MG63 (cell line): ENCODE measurements around the gene TPTE2. TPM values are rescaled to one million over a fixed set of nuclear protein-coding genes. Genes with fewer than 3 reads are reported as not detected.
"Not testable (repeated sequence)": the region's sequence is repeated elsewhere in the genome, so short reads cannot be mapped to it uniquely, and the experiment has no call there.

ENCODE experiments used
- DNase-seq: peaks from one replicate; pipeline ENCODE4 v3.0.0-alpha.2; 2020
- H3K27me3 ChIP-seq: fragments of 250-450 bp; sonication (Bioruptor Pico); 2 replicates; pipeline ENCODE4 v1.5.1; 2020; ENCODE audit warnings: mild to moderate bottlenecking, moderate library complexity
- H3K36me3 ChIP-seq: fragments of 250-450 bp; sonication (Bioruptor Pico); 2 replicates; pipeline ENCODE4 v1.5.1; 2020; ENCODE audit warnings: mild to moderate bottlenecking, moderate library complexity
- H3K4me3 ChIP-seq: fragments of 250-450 bp; sonication (Bioruptor Pico); 2 replicates; pipeline ENCODE4 v1.5.1; 2020; ENCODE audit warnings: mild to moderate bottlenecking, moderate library complexity
- H3K9me3 ChIP-seq: fragments of 250-450 bp; sonication (Bioruptor Pico); 2 replicates; pipeline ENCODE4 v1.5.1; 2020; ENCODE audit warnings: mild to moderate bottlenecking, moderate library complexity
- total RNA-seq: library from RNA; depleted of rRNA; stranded (reverse); fragments of >200 nt; shearing (Covaris generic); gene quantifications from 2 replicates; pipeline ENCODE4 v1.2.3, GENCODE V29; 2014; ENCODE audit warnings: low replicate concordance

Gene TPTE2
- total RNA-seq, 1 experiment from 2014 or later: not detected

GRCh38 chr13:19586904-19587634 lies 25.7 kb upstream of the TPTE2 start:
- Histone ChIP-seq H3K36me3 (no peaks in the 10 kb centered on the region), H3K9me3 (no peaks in the 10 kb centered on the region), H3K4me3 (no peak overlapping the region), H3K27me3 (peaks cover 2% of the 10 kb centered on the region; the same call in 1 of the 2 replicates)
- no peak for DNase-seq

GRCh38 chr13:19581675-19582074 lies 20.3 kb upstream of the TPTE2 start:
- no peaks in the 10 kb centered on the region for H3K36me3 ChIP-seq
- DNase-seq: no peak

GRCh38 chr13:19575230-19575629 lies 13.9 kb upstream of the TPTE2 start:
- H3K27me3 ChIP-seq: peaks cover 2% of the 10 kb centered on the region; the same call in 1 of the 2 replicates
- no peak for DNase-seq
- H3K36me3 ChIP-seq: no peaks in the 10 kb centered on the region
- H3K9me3 ChIP-seq: no peaks in the 10 kb centered on the region
- H3K4me3 ChIP-seq: no peak overlapping the region

More at GRCh38 chr13:19581675-19582074, 20.3 kb upstream of the TPTE2 start:
- Histone ChIP-seq H3K4me3 (no peak overlapping the region), H3K9me3 (no peaks in the 10 kb centered on the region), H3K27me3 (peaks cover 5% of the 10 kb centered on the region; the same call in 1 of the 2 replicates)

- no peak overlapping the region for H3K4me3 ChIP-seq
- no peaks in the 10 kb centered on the region for H3K9me3 ChIP-seq
- no peaks in the 10 kb centered on the region for H3K27me3 ChIP-seq
- H3K36me3 ChIP-seq: no peaks in the 10 kb centered on the region
- DNase-seq: no peak
These were observed 11.9 kb upstream of the TPTE2 start for GRCh38 chr13:19573120-19573716.

DNA sequence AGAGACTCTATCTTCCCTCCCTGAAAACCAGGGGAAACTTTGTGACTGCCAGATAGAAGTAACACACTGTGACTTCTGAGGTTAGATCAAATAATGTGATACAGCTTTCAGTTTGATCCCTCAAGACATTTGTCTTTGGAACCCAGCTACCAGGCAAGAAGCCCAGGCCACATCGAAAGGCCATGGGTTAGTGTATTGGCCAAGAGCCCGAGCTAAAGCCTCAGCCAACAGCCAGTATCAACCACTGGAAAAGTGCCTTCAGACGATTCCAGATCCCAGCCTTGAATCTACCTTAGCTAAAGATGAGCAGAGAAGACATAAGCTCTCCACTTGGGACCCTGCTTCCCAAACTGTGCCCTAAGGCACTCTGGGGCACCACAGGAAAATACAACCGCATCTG lies 10.9 kb upstream of the TPTE2 start:
- Histone ChIP-seq H3K27me3 (no peaks in the 10 kb centered on the region), H3K9me3 (no peaks in the 10 kb centered on the region), H3K4me3 (no peak overlapping the region), H3K36me3 (no peaks in the 10 kb centered on the region)
- no peak for DNase-seq

DNA sequence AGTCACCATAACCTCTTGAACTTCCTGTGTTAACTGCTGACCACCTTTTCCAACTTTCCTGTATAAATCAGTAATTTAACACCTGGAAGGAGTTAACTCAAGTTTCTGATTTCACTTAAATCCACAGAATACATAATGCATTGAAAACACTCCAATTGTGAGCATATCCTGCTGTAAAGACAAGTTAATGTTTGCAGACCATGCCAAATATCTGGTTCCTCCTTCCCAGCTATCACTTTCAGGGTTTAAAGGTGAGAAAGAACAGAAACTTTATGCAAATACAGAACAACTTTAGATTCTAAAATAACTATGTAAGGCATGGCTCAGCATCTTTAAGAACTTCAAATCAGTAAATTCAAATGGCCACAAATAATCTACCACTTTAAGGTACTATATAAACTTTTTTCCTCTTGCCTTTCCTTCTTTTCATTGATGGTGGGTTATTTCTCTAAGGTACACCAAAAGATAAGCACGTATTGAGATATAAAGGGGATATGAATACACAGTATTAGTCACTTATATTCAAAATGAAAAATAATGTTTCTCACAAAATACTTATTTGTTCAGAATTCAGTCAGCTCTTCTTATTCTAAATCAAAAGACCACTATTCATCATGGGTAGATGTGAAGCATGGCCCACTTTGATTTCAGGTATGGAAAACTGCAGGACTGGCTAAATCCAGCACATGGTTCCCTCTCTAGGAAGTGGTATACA lies 6.6 kb upstream of the TPTE2 start:
- no peaks in the 10 kb centered on the region for H3K9me3 ChIP-seq
- no peak overlapping the region for H3K4me3 ChIP-seq
- no peaks in the 10 kb centered on the region for H3K36me3 ChIP-seq
- no peaks in the 10 kb centered on the region for H3K27me3 ChIP-seq
- no peak for DNase-seq

DNA sequence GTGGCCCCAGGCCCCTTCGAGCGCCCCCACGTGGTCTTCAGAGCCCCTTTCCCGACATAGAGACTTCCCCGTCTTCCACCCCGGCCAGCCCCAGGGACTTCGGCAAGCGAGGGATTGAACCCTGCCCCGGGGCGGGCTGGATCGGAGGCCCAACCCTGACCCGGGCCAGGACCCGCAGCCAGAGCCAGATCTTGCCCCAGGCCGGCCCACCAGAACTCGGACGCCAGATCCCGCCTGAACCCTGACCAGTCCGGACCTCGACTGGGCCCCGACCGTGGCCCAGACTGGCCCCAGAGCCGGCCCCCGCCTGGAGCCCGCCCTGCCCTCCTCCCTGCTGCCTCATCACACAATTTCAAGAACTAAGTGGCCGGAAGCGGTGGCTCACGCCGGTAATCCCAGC lies 253 bp upstream of the TPTE2 start:
- no peak for DNase-seq
- H3K36me3 ChIP-seq: no peaks in the 10 kb centered on the region
- no peak overlapping the region for H3K4me3 ChIP-seq
- H3K9me3 ChIP-seq: no peaks in the 10 kb centered on the region
- no peaks in the 10 kb centered on the region for H3K27me3 ChIP-seq

DNA sequence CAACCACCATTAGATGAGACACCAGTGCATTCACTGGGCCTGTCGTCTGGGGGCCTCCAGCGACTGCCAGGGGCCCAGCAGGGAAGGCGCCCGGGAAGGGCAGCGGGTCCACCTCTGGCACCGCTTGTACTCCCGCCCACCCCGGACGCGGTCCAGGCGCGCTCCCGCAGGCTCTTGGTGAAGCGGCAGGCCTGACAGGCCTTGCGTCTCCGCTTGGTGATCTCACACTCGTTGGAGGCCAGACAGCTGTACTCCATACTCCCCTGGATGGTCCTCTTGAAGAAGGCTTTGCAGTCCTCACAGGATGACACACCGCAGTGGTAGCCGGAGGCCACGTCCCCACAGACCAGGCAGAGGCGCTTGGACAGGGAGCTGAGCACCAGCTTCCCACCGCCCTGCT lies 660 bp downstream of the TPTE2 start:
- not testable (repeated sequence) for H3K9me3 ChIP-seq, H3K4me3 ChIP-seq, H3K36me3 ChIP-seq, DNase-seq, H3K27me3 ChIP-seq

DNA sequence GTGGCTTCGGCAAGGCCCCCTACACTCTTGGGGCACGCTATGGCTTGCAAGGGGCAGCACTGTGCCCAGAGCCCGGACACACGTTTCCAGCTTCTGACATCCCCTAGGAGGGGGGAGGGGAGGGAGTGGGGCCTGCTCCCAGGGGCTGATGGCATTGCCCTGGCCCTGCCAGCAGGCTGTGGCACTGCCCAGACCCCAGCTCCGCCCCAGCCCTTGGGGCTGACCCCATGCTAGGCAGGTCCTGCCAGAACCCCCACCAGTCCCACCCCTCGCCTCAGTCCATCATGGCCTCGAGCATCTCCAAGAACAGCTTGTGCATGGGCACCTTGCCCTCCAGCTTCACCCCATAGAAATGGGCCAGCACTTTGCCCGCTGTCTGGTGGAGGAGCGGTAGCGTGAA lies 1.6 kb downstream of the TPTE2 start:
- H3K27me3 ChIP-seq, H3K36me3 ChIP-seq, DNase-seq, H3K4me3 ChIP-seq, H3K9me3 ChIP-seq: not testable (repeated sequence)

- not testable (repeated sequence) for H3K36me3 ChIP-seq, DNase-seq, H3K4me3 ChIP-seq, H3K9me3 ChIP-seq, H3K27me3 ChIP-seq
These were observed 4.0 kb downstream of the TPTE2 start for GRCh38 chr13:19557287-19557686.

DNA sequence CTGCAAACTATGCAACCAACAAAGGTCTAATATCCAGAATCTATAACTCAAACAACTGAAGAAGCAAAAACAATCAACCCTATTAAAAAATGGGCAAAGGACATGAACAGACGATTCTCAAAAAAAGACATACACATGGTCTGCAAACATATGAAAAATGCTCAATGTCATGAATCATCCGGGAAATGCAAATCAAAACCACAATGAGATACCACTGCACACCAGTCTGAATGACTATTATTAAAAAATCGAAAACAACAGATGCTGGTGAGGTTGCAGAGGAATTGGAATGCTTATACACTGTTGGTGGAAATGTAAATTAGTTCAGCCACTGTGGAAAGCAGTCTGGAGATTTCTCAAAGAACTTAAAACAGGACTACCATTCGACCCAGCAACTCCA lies 12.1 kb downstream of the TPTE2 start:
- not testable (repeated sequence) for H3K4me3 ChIP-seq, H3K36me3 ChIP-seq, DNase-seq, H3K27me3 ChIP-seq, H3K9me3 ChIP-seq

DNA sequence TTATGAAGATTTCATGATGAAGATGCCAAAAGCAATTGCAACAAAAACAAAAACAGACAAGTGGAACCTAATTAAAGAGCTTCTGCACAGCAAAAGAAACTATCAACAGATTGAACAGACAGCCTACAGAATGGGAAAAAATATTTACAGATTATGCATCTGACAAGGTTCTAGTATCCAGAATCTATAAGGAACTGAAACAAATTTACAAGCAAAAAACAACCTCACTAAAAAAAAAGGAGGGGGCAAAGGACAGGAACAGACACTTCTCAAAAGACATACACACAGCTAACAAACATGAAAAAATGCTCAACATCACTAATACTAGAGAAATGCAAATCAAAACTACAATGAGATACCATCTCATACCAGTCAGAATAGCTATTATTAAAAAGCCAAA lies 35.7 kb downstream of the TPTE2 start:
- not testable (repeated sequence) for H3K9me3 ChIP-seq, H3K27me3 ChIP-seq, H3K36me3 ChIP-seq, H3K4me3 ChIP-seq, DNase-seq

DNA sequence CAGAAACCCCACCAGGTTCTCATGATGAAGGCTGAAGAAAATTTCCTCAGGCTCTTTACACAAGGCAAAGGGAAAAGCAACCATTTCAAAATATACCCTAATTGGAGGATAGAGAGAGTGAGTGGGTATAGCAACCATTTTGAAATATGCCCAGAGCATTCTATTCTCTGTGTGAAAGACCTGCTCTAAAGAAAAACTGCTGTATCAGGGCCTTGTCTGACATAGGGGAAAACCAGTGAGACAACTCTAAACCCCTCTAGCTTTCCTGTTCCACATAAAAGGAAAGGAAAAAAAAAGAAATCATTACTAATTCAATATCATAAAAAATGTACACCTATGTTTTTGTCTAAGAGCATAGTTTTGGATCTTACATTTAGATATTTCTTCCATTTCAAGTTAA lies 42.3 kb downstream of the TPTE2 start:
- Histone ChIP-seq H3K27me3 (no peaks in the 10 kb centered on the region), H3K4me3 (no peak overlapping the region), H3K36me3 (no peaks in the 10 kb centered on the region), H3K9me3 (no peaks in the 10 kb centered on the region)
- DNase-seq: no peak

- not testable (repeated sequence) for H3K27me3 ChIP-seq, H3K9me3 ChIP-seq, DNase-seq, H3K4me3 ChIP-seq, H3K36me3 ChIP-seq
These were observed 53.7 kb downstream of the TPTE2 start for GRCh38 chr13:19507623-19508022.

DNA sequence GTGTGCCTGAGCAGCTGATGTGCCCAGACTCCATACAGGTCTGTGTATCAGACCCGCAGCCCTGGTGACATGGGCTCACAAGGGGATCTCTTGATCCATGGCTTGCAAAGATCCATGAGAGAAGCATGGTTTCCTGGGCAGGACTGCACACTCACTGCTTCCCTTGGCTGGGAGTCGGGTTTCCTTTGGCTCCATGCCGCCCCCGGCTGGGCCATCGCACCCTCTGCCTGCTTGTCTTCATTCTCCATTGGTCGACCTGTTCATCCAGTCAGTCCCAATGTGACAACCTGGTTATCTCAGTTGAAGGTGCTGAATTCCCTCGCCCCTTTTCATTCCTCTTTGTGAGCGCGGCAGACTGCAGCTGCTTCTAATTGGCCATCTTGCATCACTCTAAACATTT lies 101.2 kb downstream of the TPTE2 start:
- H3K9me3 ChIP-seq, H3K27me3 ChIP-seq, H3K36me3 ChIP-seq, H3K4me3 ChIP-seq: not testable (repeated sequence)
- peak; percentile 2 for DNase-seq

GRCh38 chr13:19439056-19439686 lies 122.2 kb downstream of the TPTE2 start:
- H3K4me3 ChIP-seq, H3K36me3 ChIP-seq, H3K27me3 ChIP-seq, H3K9me3 ChIP-seq: not testable (repeated sequence)
- peak; percentile 45 for DNase-seq

DNA sequence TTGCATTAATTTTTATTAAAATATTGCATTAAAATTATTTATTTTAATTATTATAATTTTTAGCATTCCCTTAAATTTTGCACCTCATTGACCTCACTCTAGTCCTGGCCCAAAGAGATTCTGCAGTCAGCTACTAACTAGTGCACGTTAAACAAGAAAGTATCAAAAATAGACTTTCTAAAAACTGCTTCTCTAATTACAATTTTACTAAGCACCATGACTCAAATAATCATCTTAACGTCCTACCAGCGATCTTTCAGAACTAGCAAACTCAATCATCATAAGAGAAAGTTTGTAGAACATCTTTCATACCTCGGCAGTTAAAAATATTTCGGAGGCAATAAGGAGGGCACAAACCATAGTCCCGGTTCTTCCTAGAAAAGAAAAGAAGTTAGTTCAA lies 123.6 kb downstream of the TPTE2 start:
- not testable (repeated sequence) for H3K4me3 ChIP-seq, H3K9me3 ChIP-seq, H3K36me3 ChIP-seq, DNase-seq, H3K27me3 ChIP-seq
